HG02798 (cell line): ENCODE data around the gene EFNB2.

Experiments used
- ATAC-seq: cut with Tn5 transposase; IDR thresholded peaks from one replicate; pipeline ENCODE4 v1.9.1; 2021; ENCODE audit warnings: mild to moderate bottlenecking; ENCODE audit not compliant: unreplicated experiment, poor library complexity

The EFNB2 gene

DNA sequence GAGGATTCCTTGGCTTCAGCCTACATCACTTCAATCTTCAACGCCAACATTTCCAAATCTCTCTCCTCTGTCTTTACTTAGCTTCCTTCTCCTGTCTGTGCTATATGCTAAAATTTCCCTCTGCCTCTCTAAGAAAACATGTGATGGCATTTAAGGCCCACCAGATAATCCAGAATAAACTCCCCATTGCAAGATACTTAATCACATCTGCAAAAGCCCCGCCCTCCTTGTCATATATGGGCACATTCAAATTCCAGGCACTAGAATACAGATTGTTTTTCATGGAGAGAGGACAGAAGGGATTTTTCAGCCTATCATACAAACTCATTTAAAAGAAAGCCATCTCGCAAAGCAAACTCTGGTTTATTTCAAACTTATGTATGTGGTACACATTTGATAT is 16.3 kb upstream of the EFNB2 start:
- no peak for ATAC-seq

DNA sequence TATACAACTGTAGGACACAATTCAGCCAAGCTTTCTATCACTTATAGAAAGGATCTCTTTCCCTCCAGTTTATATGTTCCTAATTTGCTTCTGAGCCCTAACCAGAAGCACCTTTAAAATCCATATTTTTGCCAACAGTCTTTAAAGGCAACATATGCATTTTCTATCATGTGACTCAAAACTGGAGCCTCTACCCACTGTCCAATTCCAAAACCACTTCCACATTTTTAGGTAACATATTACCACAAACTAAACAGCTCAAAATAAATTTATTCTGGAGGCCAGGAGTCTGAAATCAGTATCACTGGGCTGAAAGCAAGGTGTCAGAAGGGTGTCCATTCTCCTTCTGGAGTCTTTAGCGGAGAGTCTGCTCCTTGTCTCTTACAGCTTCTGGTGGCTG is 15.9 kb upstream of the EFNB2 start:
- no peak for ATAC-seq

DNA sequence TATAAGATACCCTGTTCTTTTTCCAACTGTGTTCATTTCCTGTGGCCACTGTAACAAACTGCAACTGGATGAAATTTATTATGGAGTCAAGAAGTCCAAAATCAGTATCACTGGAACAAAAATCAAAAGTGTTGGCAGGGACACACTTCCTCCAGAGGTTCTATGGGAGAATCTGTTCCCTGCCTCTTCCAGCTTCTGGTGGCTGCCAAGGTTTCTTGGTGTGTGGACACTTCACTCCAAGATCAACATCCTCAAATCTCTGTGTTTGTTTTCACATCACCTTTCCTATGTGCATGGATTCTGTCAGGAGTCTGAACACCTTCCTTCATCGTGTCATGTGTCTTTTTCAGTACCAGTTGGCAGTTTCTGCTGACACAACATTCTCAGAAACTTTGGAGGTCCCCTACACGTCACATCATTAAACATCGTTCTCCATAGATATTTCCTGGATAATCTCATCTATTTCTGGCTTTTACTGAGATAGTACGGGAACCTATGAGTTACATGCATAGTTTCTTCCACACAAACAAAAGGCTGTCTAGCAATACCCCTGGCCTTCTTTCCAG is 15.2 kb upstream of the EFNB2 start:
- no peak for ATAC-seq

DNA sequence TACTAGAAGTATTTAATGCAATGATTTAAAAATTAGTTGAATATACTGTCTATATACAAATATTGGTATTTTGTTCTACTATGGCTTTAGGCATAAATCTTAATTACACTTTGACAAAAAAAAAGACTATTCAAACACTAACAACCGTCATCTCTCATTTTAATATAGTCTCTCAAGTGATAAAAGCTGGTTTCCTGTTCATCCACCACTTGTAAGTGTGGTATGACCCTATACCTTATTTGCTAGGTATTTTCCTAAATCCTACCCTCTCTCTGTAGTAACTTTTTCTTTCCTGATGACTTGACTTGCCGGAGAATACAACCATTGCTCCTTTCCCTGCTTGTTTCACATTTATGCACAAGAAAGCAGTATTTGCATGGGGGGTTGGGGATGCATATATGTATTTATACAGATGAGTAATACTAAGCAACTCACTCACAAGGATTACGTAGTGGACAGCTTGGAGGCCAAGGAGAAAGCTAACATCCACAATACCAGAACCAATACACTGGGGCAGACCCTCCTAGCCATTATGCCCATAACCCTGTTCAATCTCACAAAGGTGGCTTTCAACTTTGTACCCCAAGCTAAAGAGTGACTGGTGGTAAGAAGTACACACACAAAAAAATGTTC is 12.7 kb upstream of the EFNB2 start:
- ATAC-seq = no peak

DNA sequence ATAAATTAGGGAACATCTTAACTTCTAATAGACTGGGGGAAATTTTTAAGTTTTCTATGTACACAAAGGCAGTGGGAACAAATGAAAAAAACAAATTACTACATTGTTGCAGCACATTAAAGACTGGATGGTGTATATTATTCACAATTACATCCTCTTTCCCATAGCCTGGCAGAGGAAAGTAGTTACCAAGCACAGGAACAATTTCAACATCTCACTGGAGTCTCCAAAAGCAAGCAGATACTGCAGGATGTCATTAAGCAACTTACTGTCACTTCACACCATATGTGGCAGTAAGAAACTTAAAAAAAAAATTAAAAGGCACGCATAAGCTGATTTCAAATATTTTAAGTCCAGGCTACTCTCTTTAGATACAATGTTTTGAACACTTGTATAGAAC is 6.4 kb upstream of the EFNB2 start:
- ATAC-seq = no peak

DNA sequence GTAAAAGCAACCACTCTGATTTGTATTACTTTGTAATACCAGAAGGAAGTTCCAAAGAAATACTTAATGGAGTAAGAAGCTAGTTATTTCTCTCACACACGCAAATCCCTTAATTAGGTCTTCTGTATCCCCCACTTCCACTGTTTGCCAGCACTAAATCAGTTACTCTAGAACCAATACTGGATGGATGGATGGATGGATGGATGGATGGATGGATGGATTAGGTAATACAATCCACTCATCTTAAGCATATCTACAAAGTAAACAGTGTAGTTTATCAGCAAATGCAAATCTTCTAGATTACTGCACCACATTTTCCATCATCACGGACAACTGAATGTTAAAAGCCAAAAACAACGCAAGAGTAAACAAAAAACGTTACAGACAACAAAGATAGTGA is 5.2 kb upstream of the EFNB2 start:
- no peak for ATAC-seq

DNA sequence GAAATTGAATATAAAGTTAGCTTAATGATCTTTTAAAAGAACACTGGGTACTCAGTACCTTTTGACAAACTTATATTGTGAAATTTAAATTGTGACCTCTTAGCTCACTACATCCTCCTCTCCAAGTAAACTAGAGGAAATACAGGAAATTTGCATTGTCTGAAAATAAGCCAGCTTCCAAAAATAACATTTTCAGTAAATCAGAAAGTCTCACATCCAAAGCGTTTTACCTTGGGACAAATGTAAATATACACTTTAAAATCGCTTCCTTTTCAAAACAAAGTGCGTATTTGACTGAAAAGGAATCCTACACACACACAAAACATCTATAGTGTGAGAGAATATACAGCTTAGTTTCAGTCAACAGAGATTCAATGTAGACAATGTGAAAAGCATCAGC is 2.1 kb upstream of the EFNB2 start:
- no peak for ATAC-seq

DNA sequence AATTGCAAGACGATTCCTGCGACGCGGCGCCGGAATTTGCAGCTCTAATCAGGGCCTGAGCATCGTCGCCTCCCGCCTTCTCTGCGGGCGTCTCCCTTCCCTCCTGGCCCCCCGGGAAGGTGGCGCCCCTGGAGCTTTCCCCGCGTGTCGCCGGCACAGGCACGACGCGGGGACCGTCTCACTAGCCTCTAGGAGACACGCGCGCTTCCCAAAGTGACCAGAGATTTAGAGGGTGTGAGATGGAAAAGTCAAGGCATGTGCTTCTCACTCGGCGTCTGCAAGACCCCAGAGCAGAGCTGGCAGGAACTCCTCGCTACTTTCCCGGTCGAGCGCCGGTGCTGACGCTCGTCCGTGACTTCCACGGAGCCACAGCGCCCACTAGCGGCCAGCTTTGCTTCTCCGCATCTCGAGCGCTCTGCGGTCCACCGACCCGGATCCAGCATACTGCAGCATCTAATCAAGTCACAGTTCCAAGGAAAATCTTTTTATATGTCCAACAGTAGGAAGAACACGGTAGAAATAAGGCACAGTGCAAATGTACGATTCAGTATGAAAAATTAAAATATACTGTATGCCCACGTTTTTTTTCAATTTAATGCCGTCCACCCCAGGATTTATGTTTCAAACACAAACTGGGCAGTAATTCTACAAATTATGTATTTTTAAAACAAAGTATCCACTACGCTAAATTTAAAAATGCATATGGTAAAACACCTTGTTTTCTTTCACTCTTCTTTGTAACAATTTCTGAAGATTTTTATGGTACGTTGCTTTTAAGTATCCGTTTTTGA is 977 bp upstream of the EFNB2 start:
- peak; percentile 36 for ATAC-seq

DNA sequence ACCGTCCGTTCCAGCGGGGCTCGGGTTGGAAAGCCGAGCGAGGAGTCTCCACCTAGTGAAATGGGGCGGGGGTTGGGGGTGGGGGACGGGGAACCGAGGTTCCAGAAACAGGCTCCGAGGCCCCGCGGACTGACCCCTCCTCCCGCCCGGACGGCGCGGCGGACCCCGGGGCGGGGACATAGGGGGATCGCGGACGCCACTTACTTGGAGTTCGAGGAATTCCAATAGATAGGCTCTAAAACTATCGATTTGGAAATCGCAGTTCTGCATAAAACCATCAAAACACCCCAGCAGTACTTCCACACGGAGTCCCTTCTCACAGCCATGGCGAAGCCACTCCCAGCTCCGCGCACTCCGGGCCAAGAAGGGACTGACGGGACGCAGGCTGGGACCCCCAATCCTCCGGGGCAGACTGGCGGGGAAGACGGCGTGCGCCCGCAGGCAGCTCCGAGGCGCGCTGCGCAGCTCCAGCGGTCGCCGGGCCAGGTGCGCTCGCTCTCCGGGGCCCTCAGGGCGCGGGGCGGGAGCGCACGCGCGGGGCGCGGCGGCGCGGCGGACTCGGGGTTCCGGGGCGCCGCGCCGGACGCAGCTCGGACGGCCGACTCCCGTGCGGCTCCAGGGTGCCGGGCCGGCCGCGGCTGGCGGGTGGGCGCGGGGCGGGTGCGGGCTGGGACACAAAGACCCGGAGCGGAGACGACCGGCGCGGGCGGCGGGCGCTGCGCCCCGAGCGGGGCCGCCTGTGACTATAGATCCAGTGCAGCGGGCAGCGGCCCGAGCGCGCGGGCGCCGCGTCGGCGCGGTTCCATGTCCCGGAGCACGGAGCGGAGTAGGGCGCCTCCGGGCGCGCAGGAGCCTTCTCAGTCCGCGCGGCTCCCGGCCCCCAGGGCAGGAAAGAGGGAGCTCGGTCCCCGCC is 567 bp downstream of the EFNB2 start:
- ATAC-seq = peak; percentile 27

DNA sequence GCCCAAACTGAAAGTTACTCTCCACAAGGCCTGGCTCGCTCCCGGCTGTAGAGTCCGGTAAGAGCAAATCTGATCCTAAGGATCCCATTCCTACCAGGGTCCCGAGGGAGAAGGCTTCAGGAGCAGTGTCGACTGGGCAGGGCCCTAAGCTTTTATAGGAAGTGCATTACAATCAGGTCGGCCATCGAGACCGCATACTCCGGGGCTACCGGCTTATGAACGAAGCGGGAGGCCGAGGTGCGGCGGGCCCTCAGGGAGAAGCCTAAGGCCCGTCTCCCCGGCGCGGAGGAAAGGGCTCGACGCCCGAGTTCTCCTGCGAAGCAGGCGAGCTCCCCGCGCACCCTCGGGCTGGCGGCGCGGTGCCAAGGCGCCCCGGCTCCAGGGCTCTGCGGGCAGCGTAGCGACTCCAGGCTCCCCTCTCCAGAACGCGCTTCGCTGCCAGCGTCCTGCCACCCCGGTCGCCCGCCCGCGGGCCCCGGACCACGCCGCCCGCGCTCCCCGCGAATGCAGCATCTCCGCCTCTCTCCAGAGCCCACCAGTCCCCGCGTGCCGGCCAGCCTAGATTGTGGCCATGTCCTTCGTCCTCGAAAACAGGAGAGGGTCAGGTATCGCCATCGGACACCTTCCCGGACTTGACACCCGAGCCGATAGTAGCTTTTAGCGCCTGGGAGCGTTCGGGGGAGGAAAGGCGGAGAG is 1.4 kb downstream of the EFNB2 start:
- no peak for ATAC-seq

DNA sequence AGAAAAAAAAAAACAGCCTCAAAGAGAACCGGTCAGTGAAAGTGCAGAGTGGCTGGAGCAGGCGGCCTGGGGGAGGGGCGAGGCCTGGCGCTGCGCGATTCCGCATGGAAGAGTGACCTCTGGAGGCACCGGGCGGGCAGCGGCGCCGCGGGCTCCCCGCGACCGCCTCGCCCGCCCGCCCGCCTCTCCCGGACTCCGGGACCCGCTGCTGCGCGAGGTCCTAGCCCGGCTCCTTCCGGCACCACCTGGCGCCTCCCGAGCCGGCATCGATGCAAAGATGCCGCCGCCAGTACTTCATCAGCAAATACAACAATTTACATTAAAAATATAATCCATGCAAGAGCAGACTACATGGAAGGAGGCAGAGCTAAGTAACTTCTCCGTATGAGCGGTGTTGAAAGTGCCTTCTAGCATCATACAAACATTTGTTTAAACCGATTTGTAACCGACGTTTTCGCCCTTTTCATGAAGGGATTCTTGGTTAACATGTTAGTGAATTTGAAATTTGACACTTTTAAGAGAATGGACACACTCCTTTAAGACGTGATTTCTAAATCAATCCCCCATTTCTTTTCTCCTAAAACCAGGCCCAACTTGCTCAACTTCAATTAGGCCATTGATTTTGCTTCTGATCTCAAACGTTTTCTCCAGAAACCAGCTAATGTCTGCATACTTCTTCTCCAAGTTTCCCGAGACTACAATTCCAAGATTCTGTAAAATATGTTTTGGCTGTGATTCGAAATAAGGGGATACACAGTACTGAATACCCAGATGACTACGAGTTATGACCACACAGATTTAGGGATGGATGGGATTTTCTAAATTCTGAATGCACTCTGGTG is 2.1 kb downstream of the EFNB2 start:
- ATAC-seq = no peak

DNA sequence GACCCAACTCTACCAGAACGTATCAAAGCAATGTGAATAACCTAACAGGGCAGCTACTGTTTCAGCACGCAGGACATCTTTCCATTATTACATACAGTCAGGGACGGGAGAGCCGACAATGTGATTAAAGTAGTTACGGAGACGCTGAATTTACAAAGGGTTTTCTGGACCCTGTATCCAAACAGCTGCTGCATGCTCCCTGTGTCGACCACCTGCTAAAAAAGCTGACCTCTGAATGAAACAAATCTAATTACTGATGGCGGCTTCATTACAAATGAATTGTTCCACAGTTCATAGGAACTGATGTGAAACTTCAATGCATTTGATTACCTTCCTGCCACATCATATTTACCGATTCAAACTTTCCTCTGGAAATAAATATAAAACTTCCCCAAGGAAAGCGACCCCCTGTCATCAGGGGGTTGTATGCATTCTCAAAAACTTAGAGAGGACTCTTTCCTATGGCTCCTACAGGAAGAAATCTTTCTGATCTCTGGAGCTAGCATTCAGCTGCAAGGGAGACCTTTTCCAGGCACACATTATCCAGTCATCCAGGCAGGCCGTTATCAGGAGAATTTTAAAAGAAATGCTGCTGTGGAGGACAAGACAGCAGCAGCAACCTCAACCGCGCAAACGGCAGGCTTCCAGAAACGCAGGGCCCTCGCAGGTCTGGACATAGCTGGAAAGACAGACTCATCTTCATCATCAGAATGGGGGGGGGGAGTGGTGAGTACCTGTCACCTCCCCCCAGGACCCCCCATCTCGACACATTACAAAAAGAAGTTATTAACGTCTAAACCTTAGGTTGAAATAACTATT is 3.1 kb downstream of the EFNB2 start:
- no peak for ATAC-seq

DNA sequence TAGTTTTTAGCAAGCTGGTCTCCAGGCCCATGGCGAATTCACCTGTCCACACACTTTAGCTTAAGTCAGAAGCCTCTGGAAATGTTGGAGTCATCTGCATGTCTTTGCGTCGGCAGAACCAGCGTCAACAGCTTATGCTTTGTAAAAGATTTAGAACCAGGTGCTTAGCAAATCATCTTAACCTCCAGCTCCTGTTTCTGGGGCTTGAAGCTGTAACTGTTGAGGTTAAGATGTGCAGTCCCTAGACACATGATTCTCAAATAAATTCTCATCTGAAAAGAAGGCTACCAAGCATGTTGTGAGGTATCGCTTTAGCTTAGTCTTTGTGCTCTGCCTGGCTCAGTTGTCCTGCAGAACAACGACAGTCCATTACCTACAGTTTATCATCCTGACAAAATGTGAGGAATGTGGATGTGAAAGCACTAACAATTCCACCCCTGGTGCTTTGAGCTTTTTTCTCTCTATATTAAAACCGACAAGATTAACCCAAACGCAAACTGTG is 4.4 kb downstream of the EFNB2 start:
- ATAC-seq = no peak

DNA sequence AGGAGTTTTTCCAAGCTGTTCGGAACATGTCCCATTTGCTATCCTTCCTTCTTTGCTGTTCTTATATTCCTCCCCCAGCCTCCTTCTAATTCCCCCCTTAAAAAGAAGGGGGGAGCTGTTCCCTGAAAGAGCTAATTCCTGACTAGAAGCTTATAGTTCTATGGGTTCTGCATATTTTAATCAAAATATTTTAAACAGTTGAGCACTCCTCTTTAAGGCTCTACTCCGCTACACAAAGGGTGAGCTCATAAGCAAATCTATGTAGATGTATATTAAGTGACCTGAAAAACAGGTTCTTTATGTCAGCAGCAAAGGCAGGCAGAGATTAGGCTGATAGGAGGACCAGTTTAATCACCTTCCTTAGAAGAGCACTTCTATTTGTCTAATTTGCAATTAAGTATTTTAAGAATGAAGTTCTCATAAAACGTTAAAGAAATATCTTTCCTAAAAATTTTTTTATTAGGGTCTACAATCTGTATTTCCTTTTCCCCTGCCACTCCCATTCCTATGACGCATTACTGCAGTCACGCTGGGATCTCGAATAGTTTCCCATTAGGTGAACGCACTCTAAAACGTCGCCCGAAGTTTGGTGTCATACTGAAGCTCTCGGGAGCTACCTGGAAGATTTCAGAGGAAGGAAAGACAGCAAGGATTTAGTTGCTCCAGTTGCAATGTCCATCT is 5.2 kb downstream of the EFNB2 start:
- ATAC-seq = no peak

DNA sequence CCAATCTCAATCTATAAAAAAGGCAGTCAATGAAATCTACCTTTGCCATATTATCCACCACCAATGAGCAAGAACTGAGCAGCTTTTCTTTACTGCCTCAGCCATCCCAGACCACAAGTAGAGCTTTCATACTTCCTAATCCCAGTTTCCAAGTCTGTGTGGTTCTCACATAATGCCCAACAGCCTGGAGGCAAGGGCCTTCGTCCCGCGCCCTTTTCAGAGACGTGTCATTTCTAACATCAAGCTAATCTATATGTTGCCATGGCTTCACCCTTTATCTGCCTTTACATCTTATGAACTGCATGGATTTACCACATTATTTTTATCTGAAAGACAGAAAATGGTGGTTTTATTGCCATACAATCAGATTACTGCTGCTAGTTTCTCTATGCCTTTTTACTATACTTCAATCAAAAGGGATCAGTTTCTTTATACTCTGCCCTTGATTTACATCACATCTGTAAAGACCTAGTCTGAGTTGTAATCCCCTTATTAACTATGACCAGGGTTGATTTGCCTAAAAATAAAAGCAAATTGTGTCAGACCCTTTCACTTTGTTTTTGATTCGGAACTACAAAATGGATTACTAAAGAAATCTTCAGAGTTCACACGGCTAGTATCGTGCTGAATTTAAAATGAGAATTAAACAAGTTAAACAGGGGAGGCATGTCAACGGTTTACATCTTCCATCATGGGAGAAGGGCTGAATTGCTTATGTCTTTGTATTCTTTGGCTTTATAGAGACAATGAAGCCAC is 5.9 kb downstream of the EFNB2 start:
- ATAC-seq = no peak

DNA sequence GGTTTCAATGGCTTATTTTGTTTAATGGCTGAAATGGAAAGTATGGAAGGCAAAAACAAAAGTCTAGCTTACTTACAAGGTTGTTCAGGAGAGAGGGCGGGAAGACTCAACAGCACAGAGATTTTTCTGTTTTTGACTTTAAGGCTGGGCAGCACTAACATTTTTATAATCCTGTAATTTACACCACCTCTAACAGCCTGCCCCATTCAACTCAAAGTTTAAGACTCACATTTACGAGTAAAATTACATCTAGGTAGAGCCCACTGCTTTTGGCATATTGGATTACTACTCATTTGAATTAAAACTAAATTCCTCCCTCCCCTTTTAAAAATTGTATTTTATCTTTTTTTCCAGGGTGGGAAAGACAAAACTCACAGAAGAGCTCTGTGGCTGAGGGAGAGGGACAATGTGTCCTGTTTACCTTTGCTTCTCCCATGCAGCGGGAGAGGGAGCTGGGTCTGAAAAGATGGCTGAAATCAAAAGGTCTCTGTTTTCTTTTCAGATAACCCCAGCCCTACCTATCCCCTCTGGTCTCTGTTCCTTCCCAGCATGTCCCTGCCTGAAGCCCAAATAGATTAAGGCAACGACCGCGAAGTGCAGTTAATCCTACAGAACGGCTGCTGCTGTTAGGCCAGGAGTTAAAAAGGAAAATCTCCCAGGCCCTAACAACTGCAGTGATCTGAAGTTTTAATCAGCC is 6.6 kb downstream of the EFNB2 start:
- no peak for ATAC-seq
